GM12875 (cell line): ENCODE data around the gene TM4SF20.
A peak's percentile ranks its signal among the peaks of the same experiment; 100 is the strongest.

ENCODE experiments used
- H3K4me3 ChIP-seq: one replicate; pipeline ENCODE4 v1.5.1; 2011; ENCODE audit warnings: low read depth, low read length, control low read depth
- TF ChIP-seq, protein P1 (sequence below): IDR thresholded peaks from 2 replicates; pipeline ENCODE4 v1.5.1; 2011; ENCODE audit warnings: low read depth, mild to moderate bottlenecking, control low read depth, inconsistent platforms, low read length, moderate library complexity, borderline replicate concordance; ENCODE audit not compliant: insufficient read depth

TM4SF20 gene

DNA sequence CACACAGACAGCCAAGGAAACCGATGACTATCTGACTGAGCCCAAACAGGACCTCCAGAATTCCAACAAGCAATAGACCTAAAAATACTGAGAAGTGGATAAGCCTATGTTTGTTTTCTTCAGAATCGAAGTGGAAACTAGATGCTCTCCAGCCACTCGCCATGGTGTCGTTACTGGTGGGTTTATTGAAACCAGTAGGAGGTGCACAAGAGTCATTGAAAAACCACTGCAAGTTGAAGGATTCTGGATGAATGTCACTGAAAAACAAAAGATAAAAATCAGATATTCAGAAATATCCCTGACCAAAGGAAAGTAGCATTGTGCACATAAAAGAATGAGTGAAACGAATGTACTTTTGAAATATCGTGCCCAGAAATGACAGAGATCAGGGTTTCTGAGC, 15.3 kb downstream of the TM4SF20 start:
- TF ChIP-seq, protein P1, sequence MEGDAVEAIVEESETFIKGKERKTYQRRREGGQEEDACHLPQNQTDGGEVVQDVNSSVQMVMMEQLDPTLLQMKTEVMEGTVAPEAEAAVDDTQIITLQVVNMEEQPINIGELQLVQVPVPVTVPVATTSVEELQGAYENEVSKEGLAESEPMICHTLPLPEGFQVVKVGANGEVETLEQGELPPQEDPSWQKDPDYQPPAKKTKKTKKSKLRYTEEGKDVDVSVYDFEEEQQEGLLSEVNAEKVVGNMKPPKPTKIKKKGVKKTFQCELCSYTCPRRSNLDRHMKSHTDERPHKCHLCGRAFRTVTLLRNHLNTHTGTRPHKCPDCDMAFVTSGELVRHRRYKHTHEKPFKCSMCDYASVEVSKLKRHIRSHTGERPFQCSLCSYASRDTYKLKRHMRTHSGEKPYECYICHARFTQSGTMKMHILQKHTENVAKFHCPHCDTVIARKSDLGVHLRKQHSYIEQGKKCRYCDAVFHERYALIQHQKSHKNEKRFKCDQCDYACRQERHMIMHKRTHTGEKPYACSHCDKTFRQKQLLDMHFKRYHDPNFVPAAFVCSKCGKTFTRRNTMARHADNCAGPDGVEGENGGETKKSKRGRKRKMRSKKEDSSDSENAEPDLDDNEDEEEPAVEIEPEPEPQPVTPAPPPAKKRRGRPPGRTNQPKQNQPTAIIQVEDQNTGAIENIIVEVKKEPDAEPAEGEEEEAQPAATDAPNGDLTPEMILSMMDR, result peak; percentile 31; the same call in 1 of the 2 replicates
- no peak overlapping the region for H3K4me3 ChIP-seq

GRCh38 chr2:227360351-227360750, 18.8 kb downstream of the TM4SF20 start:
- no peak overlapping the region for H3K4me3 ChIP-seq
- TF ChIP-seq, protein P1, result no peak

DNA sequence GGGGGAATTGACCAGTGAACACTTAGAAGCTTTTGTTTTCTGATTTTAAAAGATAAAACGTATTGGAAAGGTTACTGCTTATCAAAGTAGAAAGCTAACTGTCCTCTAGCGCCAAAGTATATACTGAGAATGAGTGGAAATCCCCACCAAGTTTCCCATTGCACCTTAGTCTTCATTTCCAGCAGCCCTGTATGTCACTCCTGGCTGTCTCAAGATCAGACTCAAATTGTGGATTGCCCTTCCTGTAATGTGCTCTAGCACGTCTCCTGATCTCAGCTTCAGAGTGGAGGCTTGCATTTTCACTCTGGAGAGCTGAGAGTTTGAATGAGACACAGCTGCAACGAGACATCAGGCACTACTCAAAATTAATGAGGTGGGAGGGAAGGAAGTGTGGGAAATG, 27.5 kb downstream of the TM4SF20 start:
- H3K4me3 ChIP-seq, result no peak overlapping the region
- TF ChIP-seq, protein P1, result no peak

GRCh38 chr2:227349989-227350612, 29.0 kb downstream of the TM4SF20 start:
- TF ChIP-seq, protein P1, result no peak
- H3K4me3 ChIP-seq, result no peak overlapping the region

DNA sequence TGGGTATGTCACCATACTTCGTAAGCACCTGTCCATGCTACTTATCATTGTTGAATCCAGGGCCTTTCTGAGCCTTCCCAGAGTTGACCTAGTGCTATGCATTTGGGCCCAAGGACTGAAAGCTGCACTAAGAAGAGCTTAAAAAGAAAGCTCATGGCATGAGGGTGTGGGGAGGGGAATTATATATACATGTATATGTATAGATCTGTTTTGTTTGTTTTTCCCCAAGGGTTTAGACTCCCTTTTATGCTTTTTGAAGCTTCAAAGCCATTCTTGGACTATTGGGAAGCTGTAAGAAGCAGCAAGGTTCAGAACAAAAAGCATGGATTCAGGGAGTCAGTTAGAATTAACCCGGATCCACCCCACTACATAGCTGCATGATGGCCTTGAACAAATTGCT, 30.8 kb downstream of the TM4SF20 start:
- TF ChIP-seq, protein P1, result no peak
- H3K4me3 ChIP-seq, result no peak overlapping the region

- TF ChIP-seq, protein P1, result no peak
- H3K4me3 ChIP-seq, result no peak overlapping the region
Measured at GRCh38 chr2:227347117-227347516, 32.0 kb downstream of the TM4SF20 start.

GRCh38 chr2:227344231-227344630, 34.9 kb downstream of the TM4SF20 start:
- TF ChIP-seq, protein P1, result no peak
- H3K4me3 ChIP-seq, result no peak overlapping the region
